ENCODE results near the gene GALNT17.

DNA sequence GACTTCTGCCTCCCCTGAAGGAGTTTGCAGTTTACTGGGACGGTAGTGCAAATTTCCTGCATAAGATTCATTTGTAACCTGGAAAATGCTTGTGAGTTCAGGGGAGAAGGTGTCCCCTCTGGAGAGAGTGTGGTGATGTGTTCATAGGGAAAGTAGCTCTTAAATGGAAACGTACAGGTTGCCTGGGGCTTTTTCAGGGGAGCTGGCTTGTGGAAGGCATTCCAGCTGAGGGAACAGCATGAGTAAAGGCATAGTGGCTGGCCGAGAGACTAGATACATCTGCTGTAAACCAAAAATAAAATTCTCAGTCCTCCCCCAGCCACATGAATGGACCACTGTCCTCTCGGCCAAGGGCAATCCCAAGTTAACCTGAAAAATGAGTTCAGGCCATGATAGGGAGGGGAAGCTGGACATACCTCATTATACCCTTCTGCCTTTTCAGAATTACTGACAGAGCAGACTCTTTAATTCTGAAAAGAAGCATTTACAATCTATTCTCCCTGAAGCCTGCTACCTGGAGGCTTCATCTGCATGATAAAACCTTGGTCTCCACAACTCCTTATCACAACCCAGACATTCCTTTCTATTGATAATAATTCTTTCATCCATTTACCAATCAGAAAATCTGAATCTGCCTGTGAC, 123.7 kb downstream of the GALNT17 start:
- TF ChIP-seq, protein P1, sequence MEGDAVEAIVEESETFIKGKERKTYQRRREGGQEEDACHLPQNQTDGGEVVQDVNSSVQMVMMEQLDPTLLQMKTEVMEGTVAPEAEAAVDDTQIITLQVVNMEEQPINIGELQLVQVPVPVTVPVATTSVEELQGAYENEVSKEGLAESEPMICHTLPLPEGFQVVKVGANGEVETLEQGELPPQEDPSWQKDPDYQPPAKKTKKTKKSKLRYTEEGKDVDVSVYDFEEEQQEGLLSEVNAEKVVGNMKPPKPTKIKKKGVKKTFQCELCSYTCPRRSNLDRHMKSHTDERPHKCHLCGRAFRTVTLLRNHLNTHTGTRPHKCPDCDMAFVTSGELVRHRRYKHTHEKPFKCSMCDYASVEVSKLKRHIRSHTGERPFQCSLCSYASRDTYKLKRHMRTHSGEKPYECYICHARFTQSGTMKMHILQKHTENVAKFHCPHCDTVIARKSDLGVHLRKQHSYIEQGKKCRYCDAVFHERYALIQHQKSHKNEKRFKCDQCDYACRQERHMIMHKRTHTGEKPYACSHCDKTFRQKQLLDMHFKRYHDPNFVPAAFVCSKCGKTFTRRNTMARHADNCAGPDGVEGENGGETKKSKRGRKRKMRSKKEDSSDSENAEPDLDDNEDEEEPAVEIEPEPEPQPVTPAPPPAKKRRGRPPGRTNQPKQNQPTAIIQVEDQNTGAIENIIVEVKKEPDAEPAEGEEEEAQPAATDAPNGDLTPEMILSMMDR (conservative IDR thresholded peaks at IDR 0.05; ENCODE audit: low read length), result no peak
- TF ChIP-seq EZH2phosphoT487 (IDR thresholded peaks at IDR 0.05; ENCODE audit: borderline replicate concordance), result no peak

All from Loucy (cell line).